MCF 10A (cell line): Measurements from ENCODE around the gene SLC3A2. TPM values are rescaled to one million over a fixed set of nuclear protein-coding genes. Genes with fewer than 3 reads are reported as not detected.

Source experiments
- Bru-seq: library from RNA; stranded (reverse); fragments of 400-500 nt; gene quantifications from one replicate; lab custom pipeline; 2021; lab: Mats Ljungman, UMichigan
- BruChase-seq, 2 experiments: library from RNA; stranded (reverse); fragments of 400-500 nt; gene quantifications; one replicate each; lab custom pipeline; 2021; lab: Mats Ljungman, UMichigan
- BruUV-seq: library from RNA; stranded (reverse); fragments of 400-500 nt; replicated peaks from 2 replicates; lab custom pipeline; 2021; lab: Mats Ljungman, UMichigan
- CTCF ChIA-PET: fragments of 300-600 bp; sonication (Branson Sonifier 250); formaldehyde crosslinking; extraction: SDS; loops from one replicate; lab custom pipeline; 2021; ENCODE audit warnings: antibody characterized with exemption, inconsistent platforms; lab: Yijun Ruan, JAX
- POLR2A ChIA-PET: fragments of 300-600, 350-650 bp; sonication (Branson Sonifier 250); formaldehyde crosslinking; extraction: SDS; loops from one replicate; lab custom pipeline; 2020; ENCODE audit warnings: antibody characterized with exemption, inconsistent platforms; lab: Yijun Ruan, JAX
- DNase-seq: peaks from one replicate; pipeline ENCODE4 v3.0.0-alpha.2; 2018; ENCODE audit not compliant: unreplicated experiment
- H3K27ac Mint-ChIP-seq: one replicate; pipeline ENCODE4 v1.8.0; 2022; ENCODE audit warnings: mild to moderate bottlenecking, low read depth, mixed read lengths; ENCODE audit not compliant: unreplicated experiment
- H3K27me3 Mint-ChIP-seq: one replicate; pipeline ENCODE4 v1.8.0; 2022; ENCODE audit warnings: mixed read lengths; ENCODE audit not compliant: insufficient read depth, unreplicated experiment
- H3K36me3 Mint-ChIP-seq: one replicate; pipeline ENCODE4 v1.8.0; 2022; ENCODE audit warnings: mild to moderate bottlenecking, moderate library complexity, mixed read lengths; ENCODE audit not compliant: insufficient read depth, unreplicated experiment
- H3K4me1 Mint-ChIP-seq: one replicate; pipeline ENCODE4 v1.8.0; 2022; ENCODE audit warnings: mixed read lengths; ENCODE audit not compliant: insufficient read depth, unreplicated experiment
- H3K4me3 Mint-ChIP-seq: one replicate; pipeline ENCODE4 v1.8.0; 2022; ENCODE audit warnings: mild to moderate bottlenecking, moderate library complexity, mixed read lengths; ENCODE audit not compliant: unreplicated experiment
- H3K9me3 Mint-ChIP-seq: one replicate; pipeline ENCODE4 v1.8.0; 2022; ENCODE audit warnings: mixed read lengths; ENCODE audit not compliant: unreplicated experiment
- intact Hi-C: fragments of 100-400 bp; cut with micrococcal nuclease; formaldehyde crosslinking; loops from 2 replicates; pipeline ENCODE4 v1.14.1; 2022
- long read RNA-seq: library from polyadenylated mRNA; stranded (forward); transcript quantifications from one replicate; pipeline ENCODE4 v2.0.0, GENCODE V29; 2022
- total RNA-seq: library from RNA; stranded (reverse); gene quantifications from 2 replicates; pipeline ENCODE4 v1.2.3, GENCODE V29; 2022
- TF ChIP-seq, protein P1 (sequence below): fragments of 200-600 bp; IDR thresholded peaks from one replicate; pipeline ENCODE4 v1.8.0; 2022; ENCODE audit warnings: antibody characterized with exemption, mild to moderate bottlenecking; ENCODE audit not compliant: unreplicated experiment

The SLC3A2 gene
- total RNA-seq (838 and 896 TPM in 2 replicates), Bru-seq, nascent RNA (percentile 94 among the genes with signal in this experiment), BruChase-seq, experiment 1, labeled RNA remaining after a 6-hour chase (percentile 96 among the genes with signal in this experiment), BruChase-seq, experiment 2, labeled RNA remaining after a 2-hour chase (percentile 96 among the genes with signal in this experiment)
- long read RNA-seq, transcript SLC3A2-204 (12 exons, 2,222 nt) = minor isoform, 59 of 2,654 reads
- long read RNA-seq, transcript SLC3A2-208 (8 exons, 1,486 nt) = minor isoform, 211 of 2,654 reads
- long read RNA-seq, transcript SLC3A2-206 (11 exons, 2,084 nt) = minor isoform, 135 of 2,654 reads
- long read RNA-seq, transcript SLC3A2-201 (9 exons, 1,904 nt) = major isoform, 1,963 of 2,654 reads
- long read RNA-seq, partial matches to known transcripts = 89 of 2,654 reads
- long read RNA-seq, other reads (novel, unspliced or antisense) = 167 of 2,654 reads

DNA sequence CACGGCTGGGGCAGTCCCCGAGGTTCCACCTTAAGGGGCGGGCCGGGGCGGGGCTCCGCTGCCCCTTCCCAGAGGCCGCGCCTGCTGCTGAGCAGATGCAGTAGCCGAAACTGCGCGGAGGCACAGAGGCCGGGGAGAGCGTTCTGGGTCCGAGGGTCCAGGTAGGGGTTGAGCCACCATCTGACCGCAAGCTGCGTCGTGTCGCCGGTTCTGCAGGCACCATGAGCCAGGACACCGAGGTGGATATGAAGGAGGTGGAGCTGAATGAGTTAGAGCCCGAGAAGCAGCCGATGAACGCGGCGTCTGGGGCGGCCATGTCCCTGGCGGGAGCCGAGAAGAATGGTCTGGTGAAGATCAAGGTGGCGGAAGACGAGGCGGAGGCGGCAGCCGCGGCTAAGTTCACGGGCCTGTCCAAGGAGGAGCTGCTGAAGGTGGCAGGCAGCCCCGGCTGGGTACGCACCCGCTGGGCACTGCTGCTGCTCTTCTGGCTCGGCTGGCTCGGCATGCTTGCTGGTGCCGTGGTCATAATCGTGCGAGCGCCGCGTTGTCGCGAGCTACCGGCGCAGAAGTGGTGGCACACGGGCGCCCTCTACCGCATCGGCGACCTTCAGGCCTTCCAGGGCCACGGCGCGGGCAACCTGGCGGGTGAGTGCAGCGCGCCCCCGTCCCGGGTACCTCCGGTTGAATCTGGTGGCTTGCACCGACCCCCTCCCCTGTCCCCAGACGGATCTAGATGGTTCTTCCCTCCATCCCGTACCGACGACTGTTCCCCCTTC lies at the start of gene SLC3A2:
TSS of gene SLC3A2 (plus strand) at position 94 of the 776 bp plus-strand sequence. CDS start at position 222, 128 bp downstream.
- BruUV-seq = TSS peak; percentile 76
- POLR2A ChIA-PET = interaction anchor here (0.6 to 6.1 kb wide), 42 partner anchors 9 to 1457 kb away, joined by 3 to 152 read pairs (median 5); partner anchors contain the start of genes AHNAK, C11orf98, CHRM1 and CPSF7
- Mint-ChIP-seq H3K27ac (peak within 1 kb of the TSS; percentile 99), H3K4me3 (peak within 1 kb of the TSS; percentile 100), H3K4me1 (peaks cover 47% of the 10 kb centered on the region), H3K9me3 (no peaks in the 10 kb centered on the region), H3K36me3 (peaks cover 74% of the 10 kb centered on the region), H3K27me3 (no peaks in the 10 kb centered on the region)
- intact Hi-C loops = loop anchor here (2.0 to 5.0 kb wide), 3 partner anchors 24 to 94 kb away; partner anchors contain the start of gene TMEM179B
- DNase-seq = peak; percentile 91
- TF ChIP-seq, protein P1, sequence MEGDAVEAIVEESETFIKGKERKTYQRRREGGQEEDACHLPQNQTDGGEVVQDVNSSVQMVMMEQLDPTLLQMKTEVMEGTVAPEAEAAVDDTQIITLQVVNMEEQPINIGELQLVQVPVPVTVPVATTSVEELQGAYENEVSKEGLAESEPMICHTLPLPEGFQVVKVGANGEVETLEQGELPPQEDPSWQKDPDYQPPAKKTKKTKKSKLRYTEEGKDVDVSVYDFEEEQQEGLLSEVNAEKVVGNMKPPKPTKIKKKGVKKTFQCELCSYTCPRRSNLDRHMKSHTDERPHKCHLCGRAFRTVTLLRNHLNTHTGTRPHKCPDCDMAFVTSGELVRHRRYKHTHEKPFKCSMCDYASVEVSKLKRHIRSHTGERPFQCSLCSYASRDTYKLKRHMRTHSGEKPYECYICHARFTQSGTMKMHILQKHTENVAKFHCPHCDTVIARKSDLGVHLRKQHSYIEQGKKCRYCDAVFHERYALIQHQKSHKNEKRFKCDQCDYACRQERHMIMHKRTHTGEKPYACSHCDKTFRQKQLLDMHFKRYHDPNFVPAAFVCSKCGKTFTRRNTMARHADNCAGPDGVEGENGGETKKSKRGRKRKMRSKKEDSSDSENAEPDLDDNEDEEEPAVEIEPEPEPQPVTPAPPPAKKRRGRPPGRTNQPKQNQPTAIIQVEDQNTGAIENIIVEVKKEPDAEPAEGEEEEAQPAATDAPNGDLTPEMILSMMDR = peak; percentile 70
- CTCF ChIA-PET = interaction anchor here (0.6 to 5.1 kb wide), 8 partner anchors 19 to 1891 kb away, joined by 3 to 31 read pairs (median 4); partner anchors contain the start of gene WDR74

DNA sequence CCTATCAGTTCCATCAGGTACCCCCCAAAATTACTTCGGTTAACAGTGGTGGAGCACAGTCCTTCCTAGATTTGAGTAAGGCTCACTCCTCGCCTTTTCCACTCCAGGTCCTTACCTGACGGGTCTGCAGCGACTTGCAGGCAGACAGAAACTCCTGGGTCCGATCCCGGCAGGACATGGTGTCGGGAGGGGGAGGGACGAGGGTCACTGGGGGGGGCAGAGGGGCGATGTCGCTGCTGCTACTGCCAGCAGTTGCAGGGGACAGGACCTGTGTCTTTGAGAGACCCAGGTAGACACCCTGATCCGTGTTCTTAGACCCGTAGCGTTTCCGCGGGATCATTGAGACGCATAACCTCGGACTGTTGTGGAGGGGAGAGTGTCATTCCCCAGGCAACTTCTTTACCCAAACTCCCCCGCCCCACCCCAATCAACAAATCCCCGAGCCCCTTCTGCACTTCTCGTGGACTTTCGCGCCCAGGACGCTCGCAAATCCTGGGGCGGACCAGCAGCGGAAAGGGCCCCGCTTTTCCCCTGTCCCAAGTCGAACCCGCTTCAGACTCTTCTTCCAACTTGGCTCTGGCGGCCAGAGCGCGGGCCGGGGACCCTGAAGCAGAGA lies 49.7 kb upstream of the SLC3A2 start:
- DNase-seq = no peak
- peak overlapping the region; percentile 99 for H3K27ac Mint-ChIP-seq
- no peaks in the 10 kb centered on the region for H3K27me3 Mint-ChIP-seq
- H3K4me3 Mint-ChIP-seq = peak overlapping the region; percentile 89
- TF ChIP-seq, protein P1 = no peak
- intact Hi-C loops = loop anchor here (10.0 kb wide), 1 partner anchor 446 kb away; no protein-coding TSS in a partner anchor
- H3K4me1 Mint-ChIP-seq = peaks cover 28% of the 10 kb centered on the region
- no peaks in the 10 kb centered on the region for H3K9me3 Mint-ChIP-seq
- POLR2A ChIA-PET = interaction anchor here (0.6 to 4.5 kb wide), 43 partner anchors 8 to 1413 kb away, joined by 3 to 105 read pairs (median 6); partner anchors contain the start of genes C11orf98, EEF1G, HNRNPUL2 and INTS5
- H3K36me3 Mint-ChIP-seq = peaks cover 52% of the 10 kb centered on the region
- no TSS peak for BruUV-seq
- CTCF ChIA-PET = interaction anchor here (1.2 kb wide), 3 partner anchors 26 to 45 kb away, joined by 3 to 4 read pairs (median 4); partner anchors contain the start of gene TMEM179B

DNA sequence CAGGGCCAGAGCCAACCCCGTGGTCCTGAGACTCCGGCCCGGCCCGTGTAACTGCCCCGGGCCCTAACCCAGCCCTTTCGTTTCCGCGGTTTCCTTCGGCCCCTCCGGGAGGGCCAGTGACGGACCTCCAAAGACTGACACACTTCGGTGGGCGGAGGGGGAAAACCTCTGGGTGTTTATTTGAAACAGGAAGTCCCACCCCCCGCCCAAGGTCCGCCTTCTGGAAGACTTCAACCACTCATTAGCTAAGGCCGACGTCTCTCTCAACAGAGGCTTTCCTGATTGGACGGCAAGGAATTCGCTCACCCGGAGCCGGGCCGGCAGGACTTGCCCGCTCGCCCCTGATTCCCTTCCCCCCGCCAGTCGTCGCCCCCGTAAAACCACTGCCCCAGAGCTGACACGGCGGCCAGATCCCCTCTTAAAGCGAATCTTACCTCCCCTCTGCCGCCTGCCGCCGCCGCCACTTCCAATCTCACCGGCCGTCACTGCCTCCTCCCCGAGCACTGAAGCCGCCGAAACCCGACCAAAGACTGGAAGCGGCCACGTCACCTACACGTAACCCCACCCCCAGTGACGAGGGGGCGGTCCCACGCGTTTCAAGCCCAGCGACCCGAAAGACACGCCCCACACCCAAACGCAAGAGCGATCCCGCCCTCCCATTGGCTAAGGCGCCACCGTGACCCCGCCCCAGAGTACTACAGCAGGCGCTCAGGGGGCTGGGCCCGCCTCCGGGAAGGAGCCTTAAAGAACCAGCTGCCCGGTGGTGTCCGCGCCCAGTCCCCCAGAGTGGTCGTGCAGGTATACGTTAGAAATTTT lies 49.0 kb upstream of the SLC3A2 start, which contains the start of gene STX5:
TSS of gene STX5 (minus strand) at position 532 of the 816 bp plus-strand sequence. CDS start 808 bp downstream, outside the sequence.
- peak; percentile 98 for DNase-seq
- peaks cover 50% of the 10 kb centered on the region for H3K36me3 Mint-ChIP-seq
- ChIA-PET POLR2A (interaction anchor here (0.6 to 3.8 kb wide), 45 partner anchors 8 to 1473 kb away, joined by 3 to 105 read pairs (median 5); partner anchors contain the start of genes B3GAT3, C11orf98, EEF1G and HNRNPUL2), CTCF (interaction anchor here (0.6 to 0.8 kb wide), 3 partner anchors 60 to 985 kb away, joined by 3 read pairs; no protein-coding TSS in a partner anchor)
- peak within 1 kb of the TSS; percentile 89 for H3K4me3 Mint-ChIP-seq
- peaks cover 31% of the 10 kb centered on the region for H3K4me1 Mint-ChIP-seq
- H3K9me3 Mint-ChIP-seq = no peaks in the 10 kb centered on the region
- BruUV-seq = TSS peak; percentile 62
- intact Hi-C loops = loop anchor here (2.0 to 10.0 kb wide), 2 partner anchors 27 to 447 kb away; partner anchors contain the start of gene NXF1
- peak within 1 kb of the TSS; percentile 99 for H3K27ac Mint-ChIP-seq
- TF ChIP-seq, protein P1 = no peak
- no peaks in the 10 kb centered on the region for H3K27me3 Mint-ChIP-seq
